Measurements from ENCODE around the gene NGRN.

DNA sequence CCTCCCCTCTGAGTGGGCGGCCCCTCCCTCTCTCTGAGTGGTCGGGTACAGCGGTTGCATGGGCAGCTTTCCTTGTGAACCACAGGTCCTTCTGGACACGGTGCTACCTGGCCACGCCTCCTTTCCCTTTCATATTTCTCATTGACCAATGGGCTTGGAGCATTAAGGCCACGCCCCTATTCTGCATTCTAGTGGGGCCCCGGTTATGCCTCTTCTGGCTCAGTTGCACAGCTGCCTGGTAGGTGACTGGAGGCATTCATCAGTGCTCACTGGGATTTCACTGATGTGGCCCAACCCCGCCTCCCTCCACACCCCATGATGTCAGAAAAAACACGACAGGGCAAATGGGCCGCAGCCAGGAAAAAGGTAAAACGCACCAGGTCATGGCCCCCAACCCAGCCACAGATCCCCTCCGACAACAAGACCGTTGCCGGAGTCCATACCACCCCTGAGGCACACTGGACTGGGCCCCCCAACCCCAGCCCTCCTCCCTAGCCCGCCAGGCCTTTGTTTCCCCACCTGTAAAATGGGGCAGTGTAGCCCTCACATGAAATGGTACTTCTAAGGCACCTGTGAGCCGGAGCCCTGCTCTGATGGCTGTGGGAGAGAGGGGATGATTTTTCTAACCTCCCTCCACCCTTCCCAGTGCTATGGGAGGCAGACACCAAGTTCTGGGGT lies 26.3 kb downstream of the NGRN start:
- TF ChIP-seq, protein P1, sequence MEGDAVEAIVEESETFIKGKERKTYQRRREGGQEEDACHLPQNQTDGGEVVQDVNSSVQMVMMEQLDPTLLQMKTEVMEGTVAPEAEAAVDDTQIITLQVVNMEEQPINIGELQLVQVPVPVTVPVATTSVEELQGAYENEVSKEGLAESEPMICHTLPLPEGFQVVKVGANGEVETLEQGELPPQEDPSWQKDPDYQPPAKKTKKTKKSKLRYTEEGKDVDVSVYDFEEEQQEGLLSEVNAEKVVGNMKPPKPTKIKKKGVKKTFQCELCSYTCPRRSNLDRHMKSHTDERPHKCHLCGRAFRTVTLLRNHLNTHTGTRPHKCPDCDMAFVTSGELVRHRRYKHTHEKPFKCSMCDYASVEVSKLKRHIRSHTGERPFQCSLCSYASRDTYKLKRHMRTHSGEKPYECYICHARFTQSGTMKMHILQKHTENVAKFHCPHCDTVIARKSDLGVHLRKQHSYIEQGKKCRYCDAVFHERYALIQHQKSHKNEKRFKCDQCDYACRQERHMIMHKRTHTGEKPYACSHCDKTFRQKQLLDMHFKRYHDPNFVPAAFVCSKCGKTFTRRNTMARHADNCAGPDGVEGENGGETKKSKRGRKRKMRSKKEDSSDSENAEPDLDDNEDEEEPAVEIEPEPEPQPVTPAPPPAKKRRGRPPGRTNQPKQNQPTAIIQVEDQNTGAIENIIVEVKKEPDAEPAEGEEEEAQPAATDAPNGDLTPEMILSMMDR (conservative IDR thresholded peaks at IDR 0.05 in 1 of 2, IDR thresholded peaks at IDR 0.05 in 1 of 2; ENCODE audit: low read depth in 1 of 2, low read length in 2 of 2): no peak
- no peak for TF ChIP-seq EZH2 (IDR thresholded peaks at IDR 0.05; ENCODE audit: low read length, missing control alignments)

Data from fibroblast of lung (primary cell).